Measurements from ENCODE around the gene LILRB2.
"Not testable (repeated sequence)": the region's sequence is repeated elsewhere in the genome, so short reads cannot be mapped to it uniquely, and the experiment has no call there.

The LILRB2 gene

GRCh38 chr19:54302257-54302656, 21.3 kb upstream of the LILRB2 start:
- no peak for DNase-seq

GRCh38 chr19:54299515-54299914, 18.6 kb upstream of the LILRB2 start:
- DNase-seq = no peak

GRCh38 chr19:54299126-54299498, 18.2 kb upstream of the LILRB2 start:
- no peak for DNase-seq

- no peak for DNase-seq
Observed at GRCh38 chr19:54298357-54299125, 17.6 kb upstream of the LILRB2 start.

- no peak for DNase-seq
Observed at GRCh38 chr19:54297759-54298305, 16.9 kb upstream of the LILRB2 start.

GRCh38 chr19:54294539-54294938, 13.6 kb upstream of the LILRB2 start:
- no peak for DNase-seq

- not testable (repeated sequence) for DNase-seq
Observed at GRCh38 chr19:54289160-54289559, 8.2 kb upstream of the LILRB2 start.

- no peak for DNase-seq
Observed at GRCh38 chr19:54287456-54287855, 6.5 kb upstream of the LILRB2 start.

- not testable (repeated sequence) for DNase-seq
Observed at GRCh38 chr19:54286283-54286682, 5.4 kb upstream of the LILRB2 start.

- DNase-seq = not testable (repeated sequence)
Observed at GRCh38 chr19:54285427-54286056, 4.6 kb upstream of the LILRB2 start.

- DNase-seq = no peak
Observed at GRCh38 chr19:54282686-54283470, 2.0 kb upstream of the LILRB2 start.

- not testable (repeated sequence) for DNase-seq
Observed at GRCh38 chr19:54281729-54282075, 792 bp upstream of the LILRB2 start.

- DNase-seq = not testable (repeated sequence)
Observed at GRCh38 chr19:54280441-54280840, 469 bp downstream of the LILRB2 start.

GRCh38 chr19:54280025-54280424, 885 bp downstream of the LILRB2 start:
- DNase-seq = not testable (repeated sequence)

GRCh38 chr19:54279406-54279962, 1.4 kb downstream of the LILRB2 start:
- no peak for DNase-seq

GRCh38 chr19:54278571-54279195, 2.2 kb downstream of the LILRB2 start:
- DNase-seq = not testable (repeated sequence)

GRCh38 chr19:54278056-54278455, 2.9 kb downstream of the LILRB2 start:
- not testable (repeated sequence) for DNase-seq

GRCh38 chr19:54277111-54277615, 3.7 kb downstream of the LILRB2 start:
- DNase-seq = not testable (repeated sequence)

- no peak for DNase-seq
Observed at GRCh38 chr19:54275951-54276350, 5.0 kb downstream of the LILRB2 start.

GRCh38 chr19:54274516-54274915, 6.4 kb downstream of the LILRB2 start:
- DNase-seq = not testable (repeated sequence)

GRCh38 chr19:54273821-54274220, 7.1 kb downstream of the LILRB2 start:
- DNase-seq = no peak

- DNase-seq = not testable (repeated sequence)
Observed at GRCh38 chr19:54272181-54272580, 8.7 kb downstream of the LILRB2 start.
